H1 (cell line): ENCODE data around the gene PRAME. TPM values are rescaled to one million over a fixed set of nuclear protein-coding genes. Genes with fewer than 3 reads are reported as not detected.

ENCODE experiments used
- KDM4A ChIP-seq: IDR thresholded peaks from one replicate; pipeline ENCODE4 v1.7.1; 2012; ENCODE audit warnings: low read depth, mild to moderate bottlenecking, moderate library complexity, low read length, inconsistent platforms; ENCODE audit not compliant: severe bottlenecking
- NANOG ChIP-seq: IDR thresholded peaks from 2 replicates; pipeline ENCODE4 v1.6.1; 2011; ENCODE audit warnings: low read length, low read depth, mild to moderate bottlenecking, inconsistent platforms; ENCODE audit not compliant: insufficient read depth, poor library complexity, severe bottlenecking
- RAD21 ChIP-seq, 2 experiments: IDR thresholded peaks in 1 of 2; conservative IDR thresholded peaks in 1 of 2; 2 replicates each; pipeline ENCODE4 v1.6.1; 2011; ENCODE audit warnings: low read depth in 2 of 2, low read length in 2 of 2, improper control_type of control experiment in 1 of 2, inconsistent platforms in 1 of 2, mild to moderate bottlenecking in 1 of 2, moderate library complexity in 1 of 2
- TBP ChIP-seq: IDR thresholded peaks from 2 replicates; pipeline ENCODE4 v1.6.1; 2011; ENCODE audit warnings: low read depth, low read length, improper control_type of control experiment
- polyA plus RNA-seq, 7 experiments: library from polyadenylated mRNA; depleted of rRNA in 3 of 7; stranded (reverse) in 5 of 7; unstranded in 2 of 7; fragments of >200 nt in 5 of 7; fragments of 200-250 nt in 2 of 7; gene quantifications; 1 replicate in 5 of 7; 2 replicates in 1 of 7; 4 replicates in 1 of 7; pipeline versions ENCODE4 v1.2.1 to v1.2.3, GENCODE V29; 2011 to 2013; ENCODE audit warnings: missing spikeins in 2 of 7, mixed read lengths in 2 of 7
- total RNA-seq: library from RNA; stranded (reverse); fragmentation: NEBNext Ultra II Directional; extraction: Animal tissue kit (Norgen Biotek cat#: 25700); gene quantifications from 2 replicates; pipeline ENCODE4 v1.2.1, GENCODE V29; 2021
- TF ChIP-seq, protein P1 (sequence below): fragments of 300-600 bp; sonication (generic); IDR thresholded peaks from 2 replicates; pipeline ENCODE4 v1.7.1; 2012; ENCODE audit warnings: low read length, moderate library complexity, mild to moderate bottlenecking, inconsistent platforms; ENCODE audit not compliant: insufficient replicate concordance

Gene PRAME
- total and polyA plus RNA-seq, 2 of the 8 experiments (the other 6 are each of a cell fraction or from before 2014, with no cell fraction given) = 0.15 to 1.1 TPM

DNA sequence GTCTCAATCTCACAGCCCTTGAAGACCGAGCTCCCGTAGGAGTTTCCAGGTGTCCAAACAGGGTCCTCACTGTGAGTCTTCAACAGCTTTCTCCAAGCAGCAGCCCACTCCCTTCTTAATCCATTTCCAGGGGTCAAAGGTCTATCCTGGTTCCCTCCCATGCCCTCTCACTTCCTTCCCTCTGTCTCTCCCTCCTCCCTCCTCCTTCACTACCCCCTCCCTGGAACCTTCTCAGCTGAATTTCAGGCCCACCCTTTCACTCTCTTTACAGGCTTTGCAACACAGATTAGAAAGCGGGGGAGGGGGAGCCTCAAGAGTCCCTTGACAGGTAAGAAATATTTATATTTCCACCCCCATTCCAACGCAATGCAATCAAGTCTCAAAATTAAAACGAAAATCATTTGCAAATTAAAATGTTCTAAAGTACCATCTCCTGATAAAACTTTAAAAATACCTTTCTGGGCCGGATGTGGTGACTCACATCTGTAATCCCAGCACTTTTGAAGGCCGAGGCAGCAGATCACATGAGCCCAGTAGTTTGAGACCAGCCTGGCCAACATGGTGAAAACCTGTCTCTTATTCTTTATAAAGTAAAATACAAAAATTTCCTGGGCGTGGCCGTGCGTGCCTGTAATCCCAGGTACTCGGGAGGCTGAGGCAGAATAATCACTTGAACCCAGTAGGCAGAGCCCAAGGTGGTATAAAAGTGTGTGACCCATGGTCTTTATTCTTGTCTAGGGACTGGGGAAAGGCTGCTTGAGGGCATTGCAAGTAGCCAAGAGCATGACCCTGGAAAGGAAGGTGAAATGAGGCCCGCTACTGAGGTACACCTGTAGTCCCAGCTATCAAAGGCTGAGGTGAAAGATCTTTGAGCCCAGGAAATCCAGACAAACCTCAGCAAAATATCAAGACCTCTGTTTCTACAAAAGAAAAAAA lies 38.1 kb downstream of the PRAME start (continued):
- TF ChIP-seq, protein P1, sequence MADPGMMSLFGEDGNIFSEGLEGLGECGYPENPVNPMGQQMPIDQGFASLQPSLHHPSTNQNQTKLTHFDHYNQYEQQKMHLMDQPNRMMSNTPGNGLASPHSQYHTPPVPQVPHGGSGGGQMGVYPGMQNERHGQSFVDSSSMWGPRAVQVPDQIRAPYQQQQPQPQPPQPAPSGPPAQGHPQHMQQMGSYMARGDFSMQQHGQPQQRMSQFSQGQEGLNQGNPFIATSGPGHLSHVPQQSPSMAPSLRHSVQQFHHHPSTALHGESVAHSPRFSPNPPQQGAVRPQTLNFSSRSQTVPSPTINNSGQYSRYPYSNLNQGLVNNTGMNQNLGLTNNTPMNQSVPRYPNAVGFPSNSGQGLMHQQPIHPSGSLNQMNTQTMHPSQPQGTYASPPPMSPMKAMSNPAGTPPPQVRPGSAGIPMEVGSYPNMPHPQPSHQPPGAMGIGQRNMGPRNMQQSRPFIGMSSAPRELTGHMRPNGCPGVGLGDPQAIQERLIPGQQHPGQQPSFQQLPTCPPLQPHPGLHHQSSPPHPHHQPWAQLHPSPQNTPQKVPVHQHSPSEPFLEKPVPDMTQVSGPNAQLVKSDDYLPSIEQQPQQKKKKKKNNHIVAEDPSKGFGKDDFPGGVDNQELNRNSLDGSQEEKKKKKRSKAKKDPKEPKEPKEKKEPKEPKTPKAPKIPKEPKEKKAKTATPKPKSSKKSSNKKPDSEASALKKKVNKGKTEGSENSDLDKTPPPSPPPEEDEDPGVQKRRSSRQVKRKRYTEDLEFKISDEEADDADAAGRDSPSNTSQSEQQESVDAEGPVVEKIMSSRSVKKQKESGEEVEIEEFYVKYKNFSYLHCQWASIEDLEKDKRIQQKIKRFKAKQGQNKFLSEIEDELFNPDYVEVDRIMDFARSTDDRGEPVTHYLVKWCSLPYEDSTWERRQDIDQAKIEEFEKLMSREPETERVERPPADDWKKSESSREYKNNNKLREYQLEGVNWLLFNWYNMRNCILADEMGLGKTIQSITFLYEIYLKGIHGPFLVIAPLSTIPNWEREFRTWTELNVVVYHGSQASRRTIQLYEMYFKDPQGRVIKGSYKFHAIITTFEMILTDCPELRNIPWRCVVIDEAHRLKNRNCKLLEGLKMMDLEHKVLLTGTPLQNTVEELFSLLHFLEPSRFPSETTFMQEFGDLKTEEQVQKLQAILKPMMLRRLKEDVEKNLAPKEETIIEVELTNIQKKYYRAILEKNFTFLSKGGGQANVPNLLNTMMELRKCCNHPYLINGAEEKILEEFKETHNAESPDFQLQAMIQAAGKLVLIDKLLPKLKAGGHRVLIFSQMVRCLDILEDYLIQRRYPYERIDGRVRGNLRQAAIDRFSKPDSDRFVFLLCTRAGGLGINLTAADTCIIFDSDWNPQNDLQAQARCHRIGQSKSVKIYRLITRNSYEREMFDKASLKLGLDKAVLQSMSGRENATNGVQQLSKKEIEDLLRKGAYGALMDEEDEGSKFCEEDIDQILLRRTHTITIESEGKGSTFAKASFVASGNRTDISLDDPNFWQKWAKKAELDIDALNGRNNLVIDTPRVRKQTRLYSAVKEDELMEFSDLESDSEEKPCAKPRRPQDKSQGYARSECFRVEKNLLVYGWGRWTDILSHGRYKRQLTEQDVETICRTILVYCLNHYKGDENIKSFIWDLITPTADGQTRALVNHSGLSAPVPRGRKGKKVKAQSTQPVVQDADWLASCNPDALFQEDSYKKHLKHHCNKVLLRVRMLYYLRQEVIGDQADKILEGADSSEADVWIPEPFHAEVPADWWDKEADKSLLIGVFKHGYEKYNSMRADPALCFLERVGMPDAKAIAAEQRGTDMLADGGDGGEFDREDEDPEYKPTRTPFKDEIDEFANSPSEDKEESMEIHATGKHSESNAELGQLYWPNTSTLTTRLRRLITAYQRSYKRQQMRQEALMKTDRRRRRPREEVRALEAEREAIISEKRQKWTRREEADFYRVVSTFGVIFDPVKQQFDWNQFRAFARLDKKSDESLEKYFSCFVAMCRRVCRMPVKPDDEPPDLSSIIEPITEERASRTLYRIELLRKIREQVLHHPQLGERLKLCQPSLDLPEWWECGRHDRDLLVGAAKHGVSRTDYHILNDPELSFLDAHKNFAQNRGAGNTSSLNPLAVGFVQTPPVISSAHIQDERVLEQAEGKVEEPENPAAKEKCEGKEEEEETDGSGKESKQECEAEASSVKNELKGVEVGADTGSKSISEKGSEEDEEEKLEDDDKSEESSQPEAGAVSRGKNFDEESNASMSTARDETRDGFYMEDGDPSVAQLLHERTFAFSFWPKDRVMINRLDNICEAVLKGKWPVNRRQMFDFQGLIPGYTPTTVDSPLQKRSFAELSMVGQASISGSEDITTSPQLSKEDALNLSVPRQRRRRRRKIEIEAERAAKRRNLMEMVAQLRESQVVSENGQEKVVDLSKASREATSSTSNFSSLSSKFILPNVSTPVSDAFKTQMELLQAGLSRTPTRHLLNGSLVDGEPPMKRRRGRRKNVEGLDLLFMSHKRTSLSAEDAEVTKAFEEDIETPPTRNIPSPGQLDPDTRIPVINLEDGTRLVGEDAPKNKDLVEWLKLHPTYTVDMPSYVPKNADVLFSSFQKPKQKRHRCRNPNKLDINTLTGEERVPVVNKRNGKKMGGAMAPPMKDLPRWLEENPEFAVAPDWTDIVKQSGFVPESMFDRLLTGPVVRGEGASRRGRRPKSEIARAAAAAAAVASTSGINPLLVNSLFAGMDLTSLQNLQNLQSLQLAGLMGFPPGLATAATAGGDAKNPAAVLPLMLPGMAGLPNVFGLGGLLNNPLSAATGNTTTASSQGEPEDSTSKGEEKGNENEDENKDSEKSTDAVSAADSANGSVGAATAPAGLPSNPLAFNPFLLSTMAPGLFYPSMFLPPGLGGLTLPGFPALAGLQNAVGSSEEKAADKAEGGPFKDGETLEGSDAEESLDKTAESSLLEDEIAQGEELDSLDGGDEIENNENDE = no peak
- TF ChIP-seq NANOG (no peak), RAD21 (IDR thresholded peaks at IDR 0.05 in 1 of 2, conservative IDR thresholded peaks at IDR 0.05 in 1 of 2; ENCODE audit: low read depth in 2 of 2, low read length in 2 of 2) (no peak), KDM4A (no peak), TBP (no peak)
